HepG2 (cell line): Measurements from ENCODE around the gene ELAVL3. TPM values are rescaled to one million over a fixed set of nuclear protein-coding genes. Genes with fewer than 3 reads are reported as not detected.
A peak's percentile ranks its signal among the peaks of the same experiment; 100 is the strongest.

Experiments
- CENPBD1 ChIP-seq: sonication (generic); formaldehyde crosslinking; IDR thresholded peaks from 2 replicates; pipeline ENCODE4 v1.8.0; 2022; ENCODE audit warnings: missing genetic modification reagents, low read depth, mild to moderate bottlenecking, borderline replicate concordance
- CHCHD3 ChIP-seq: sonication (generic); formaldehyde crosslinking; IDR thresholded peaks from 2 replicates; pipeline ENCODE4 v1.8.0; 2022; ENCODE audit warnings: mild to moderate bottlenecking, missing genetic modification reagents, moderate library complexity
- CSRNP1 ChIP-seq: sonication (generic); formaldehyde crosslinking; IDR thresholded peaks from 2 replicates; pipeline ENCODE4 v1.8.1; 2023; ENCODE audit warnings: mild to moderate bottlenecking, missing genetic modification reagents
- FLYWCH1 ChIP-seq: sonication (generic); formaldehyde crosslinking; IDR thresholded peaks from 2 replicates; pipeline ENCODE4 v1.8.1; 2023; ENCODE audit warnings: mild to moderate bottlenecking, missing genetic modification reagents
- FOXJ3 ChIP-seq: sonication (generic); formaldehyde crosslinking; IDR thresholded peaks from 2 replicates; pipeline ENCODE4 v1.4.0; 2020; ENCODE audit warnings: missing genetic modification reagents, mild to moderate bottlenecking, borderline replicate concordance
- LBX2 ChIP-seq: sonication (generic); formaldehyde crosslinking; IDR thresholded peaks from 2 replicates; pipeline ENCODE4 v1.5.0; 2020; ENCODE audit warnings: missing genetic modification reagents, mild to moderate bottlenecking, borderline replicate concordance
- MNT ChIP-seq: fragments of 450-650 bp; IDR thresholded peaks from 2 replicates; pipeline ENCODE4 v1.6.1; 2016
- PLSCR1 ChIP-seq: sonication (generic); formaldehyde crosslinking; IDR thresholded peaks from 2 replicates; pipeline ENCODE4 v1.5.0; 2020; ENCODE audit warnings: missing genetic modification reagents, mild to moderate bottlenecking, borderline replicate concordance
- RBM22 ChIP-seq: fragments of 200-400 bp; formaldehyde crosslinking; optimal IDR thresholded peaks from 2 replicates; pipeline ENCODE3; 2017; ENCODE audit warnings: mild to moderate bottlenecking, low read length, moderate library complexity
- REL ChIP-seq: sonication (generic); formaldehyde crosslinking; conservative IDR thresholded peaks from 2 replicates; pipeline ENCODE4 v1.8.0; 2022; ENCODE audit warnings: mild to moderate bottlenecking, missing genetic modification reagents, moderate library complexity
- RELA ChIP-seq: sonication (generic); formaldehyde crosslinking; IDR thresholded peaks from 2 replicates; pipeline ENCODE4 v1.4.0; 2020; ENCODE audit warnings: missing genetic modification reagents
- TARDBP ChIP-seq: sonication (generic); formaldehyde crosslinking; IDR thresholded peaks from 2 replicates; pipeline ENCODE4 v1.8.0; 2022; ENCODE audit warnings: mild to moderate bottlenecking, missing genetic modification reagents
- ZNF138 ChIP-seq: sonication (generic); formaldehyde crosslinking; IDR thresholded peaks from 2 replicates; pipeline ENCODE4 v1.5.0; 2020; ENCODE audit warnings: mild to moderate bottlenecking, low read depth, missing genetic modification reagents
- ZNF160 ChIP-seq: sonication (generic); formaldehyde crosslinking; IDR thresholded peaks from 2 replicates; pipeline ENCODE4 v1.8.0; 2022; ENCODE audit warnings: mild to moderate bottlenecking, inconsistent platforms, missing genetic modification reagents
- ZNF264 ChIP-seq: sonication (generic); formaldehyde crosslinking; IDR thresholded peaks from 2 replicates; pipeline ENCODE4 v1.4.0; 2020; ENCODE audit warnings: missing genetic modification reagents
- ZNF550 ChIP-seq: sonication (generic); formaldehyde crosslinking; IDR thresholded peaks from 2 replicates; pipeline ENCODE4 v1.4.0; 2020; ENCODE audit warnings: mild to moderate bottlenecking, missing genetic modification reagents, borderline replicate concordance
- ZNF557 ChIP-seq: sonication (generic); formaldehyde crosslinking; IDR thresholded peaks from 2 replicates; pipeline ENCODE4 v1.4.0; 2020; ENCODE audit warnings: missing genetic modification reagents
- ZNF562 ChIP-seq: sonication (generic); formaldehyde crosslinking; IDR thresholded peaks from 2 replicates; pipeline ENCODE4 v1.8.0; 2022; ENCODE audit warnings: missing genetic modification reagents, borderline replicate concordance
- ZNF563 ChIP-seq: sonication (generic); formaldehyde crosslinking; IDR thresholded peaks from 2 replicates; pipeline ENCODE4 v1.8.0; 2022; ENCODE audit warnings: mild to moderate bottlenecking, moderate library complexity, missing genetic modification reagents
- ZNF652 ChIP-seq: IDR thresholded peaks from 2 replicates; pipeline ENCODE4 v1.6.1; 2016; ENCODE audit warnings: low read depth, borderline replicate concordance
- ZSCAN25 ChIP-seq: sonication (generic); formaldehyde crosslinking; IDR thresholded peaks from 2 replicates; pipeline ENCODE4 v1.8.0; 2022; ENCODE audit warnings: mild to moderate bottlenecking, missing genetic modification reagents
- polyA plus RNA-seq, 8 experiments: library from polyadenylated mRNA; depleted of rRNA in 3 of 8; stranded (reverse) in 7 of 8; unstranded in 1 of 8; fragments of >200 nt; fragmentation: Illumina TruSeq in 4 of 8; extraction: Trizol in 4 of 8; gene quantifications; 2 replicates each; pipeline versions ENCODE4 v1.2.1 to v1.2.3, GENCODE V29; 2011 to 2016; ENCODE audit warnings: low read depth in 4 of 8, missing spikeins in 1 of 8, mixed read lengths in 1 of 8; ENCODE audit not compliant: insufficient read depth in 1 of 8
- total RNA-seq, 5 experiments: library from RNA; depleted of rRNA; stranded (reverse); fragments of >200 nt; fragmentation: Illumina TruSeq; extraction: Trizol; gene quantifications; 2 replicates each; pipeline ENCODE4 v1.2.3, GENCODE V29; 2016; ENCODE audit warnings: low read depth in 1 of 5

Gene ELAVL3
- total and polyA plus RNA-seq, 2 of the 13 experiments (the other 11 are each of a cell fraction or from before 2014, with no cell fraction given), result 0.03 TPM; not detected in 1

- peak; percentile 49 for TF ChIP-seq MNT
- TF ChIP-seq ZNF562 (CRISPR knock-in tag), result no peak
- no peak for TF ChIP-seq CENPBD1
- no peak for TF ChIP-seq ZNF652 (CRISPR knock-in tag)
- no peak for TF ChIP-seq PLSCR1
- TF ChIP-seq RELA (CRISPR knock-in tag), result peak; percentile 23; the same call in 1 of the 2 replicates
- TF ChIP-seq RBM22, result peak; percentile 96
- no peak for TF ChIP-seq CHCHD3 (CRISPR knock-in tag)
- TF ChIP-seq ZNF138 (CRISPR knock-in tag), result no peak; the same call in 1 of the 2 replicates
- no peak; the same call in none of the 2 replicates for TF ChIP-seq ZNF557
- no peak for TF ChIP-seq REL (CRISPR knock-in tag)
- TF ChIP-seq ZNF264 (CRISPR knock-in tag), result peak; percentile 75; the same call in 1 of the 2 replicates
- TF ChIP-seq ZNF550 (CRISPR knock-in tag), result no peak
- no peak for TF ChIP-seq LBX2 (CRISPR knock-in tag)
- TF ChIP-seq CSRNP1 (CRISPR knock-in tag), result no peak
- peak; percentile 91 for TF ChIP-seq TARDBP (CRISPR knock-in tag)
- TF ChIP-seq ZSCAN25 (CRISPR knock-in tag), result 0 out of 2 replicates have a peak, but pooled peaks have one; percentile 49
- TF ChIP-seq FLYWCH1 (CRISPR knock-in tag), result no peak
- TF ChIP-seq ZNF160 (CRISPR knock-in tag), result peak; percentile 34; the same call in 1 of the 2 replicates
- 0 out of 2 replicates have a peak, but pooled peaks have one; percentile 47 for TF ChIP-seq ZNF563 (CRISPR knock-in tag)
- no peak for TF ChIP-seq FOXJ3 (CRISPR knock-in tag)
These were observed 45.6 kb downstream of the ELAVL3 start, which contains the start of the genes ODAD3 and PRKCSH (continued) for GRCh38 chr19:11435057-11435832.
